HTERT RPE-1 (cell line): ENCODE data around the gene SNX24.

Experiments used
- in situ Hi-C: fragments of 300-500 bp; cut with MboI; formaldehyde crosslinking; loops from 4 replicates; pipeline ENCODE4 v1.14.3; 2020; ENCODE audit warnings: low sequenced_read_pairs

SNX24 gene

DNA sequence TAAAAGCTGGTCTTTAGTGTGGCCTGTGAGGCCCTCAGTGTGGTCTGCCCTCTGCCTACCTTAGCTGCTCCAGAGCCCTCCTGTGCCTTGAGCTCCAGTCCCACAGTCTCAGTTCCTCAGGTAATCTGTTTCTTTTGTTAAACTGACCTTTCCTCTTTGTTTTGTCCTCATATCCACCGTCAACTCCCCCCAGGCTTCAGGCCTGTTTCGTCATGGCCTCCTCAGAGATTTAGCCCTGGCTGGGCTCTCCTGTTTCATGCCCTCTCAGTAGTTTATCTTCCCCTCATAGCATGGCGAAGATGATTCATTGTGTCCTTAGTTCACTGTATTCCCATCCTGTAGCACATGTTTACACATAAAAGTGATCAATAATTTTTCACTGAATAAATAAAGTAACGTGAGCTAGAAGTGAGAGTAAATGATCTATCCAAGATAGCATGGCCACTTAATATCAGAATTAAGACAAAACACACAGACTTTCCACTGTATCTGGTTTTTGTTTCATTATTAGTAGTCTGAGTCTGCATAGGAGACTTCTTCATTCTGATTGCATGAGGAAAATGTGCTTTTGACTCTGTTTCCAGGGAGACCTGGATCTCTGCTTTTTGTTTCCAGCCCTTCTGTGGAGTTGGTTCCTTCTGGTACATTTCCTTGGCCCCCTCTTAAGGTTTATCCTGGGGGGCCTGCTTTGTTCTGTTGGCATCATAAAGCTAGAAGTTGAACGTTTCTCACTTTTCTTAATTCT is 70.5 kb downstream of the SNX24 start:
- in situ Hi-C loops = no loop called here

DNA sequence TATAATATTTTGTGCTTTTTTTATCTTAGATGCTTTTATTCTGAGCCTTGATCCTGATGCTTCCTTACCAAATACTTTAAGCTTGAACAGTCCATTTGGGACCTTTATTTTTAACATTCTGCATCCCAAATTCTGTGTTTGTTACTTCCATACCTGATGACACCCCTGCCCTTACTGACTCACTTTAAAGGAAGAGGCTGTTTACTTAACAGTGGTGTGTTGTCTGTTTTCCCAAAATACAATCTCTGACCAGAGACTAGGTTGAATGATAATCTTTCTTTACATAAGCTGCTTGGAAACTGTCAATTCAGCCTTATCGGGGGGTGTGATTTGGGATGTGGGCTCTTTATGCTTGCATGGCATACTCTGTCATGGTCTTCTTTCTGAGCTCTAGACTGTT is 71.1 kb downstream of the SNX24 start:
- in situ Hi-C loops = no loop called here

- in situ Hi-C loops = no loop called here
Observed at GRCh38 chr5:122919969-122920368, 74.6 kb downstream of the SNX24 start.

DNA sequence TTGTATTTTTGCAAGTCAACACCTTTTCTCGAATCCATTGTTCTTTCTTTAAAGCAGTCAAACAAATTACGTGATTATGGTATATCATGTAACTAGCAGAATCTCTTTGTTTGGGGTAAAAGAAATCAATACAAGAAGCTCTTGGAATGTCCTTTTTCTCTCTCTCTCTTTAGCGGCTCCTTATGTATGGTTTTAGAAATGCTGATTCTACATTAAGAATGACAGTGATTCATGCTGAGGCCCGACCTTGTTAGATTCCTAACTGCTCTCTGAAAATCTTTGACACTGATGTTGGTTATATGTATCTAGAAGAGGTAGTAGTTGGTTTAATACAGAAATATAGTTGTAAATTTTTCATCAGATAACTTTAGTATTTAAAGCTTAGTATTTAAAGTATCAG is 76.4 kb downstream of the SNX24 start:
- in situ Hi-C loops = no loop called here

- in situ Hi-C loops = no loop called here
Observed at GRCh38 chr5:122924203-122924602, 78.8 kb downstream of the SNX24 start.

DNA sequence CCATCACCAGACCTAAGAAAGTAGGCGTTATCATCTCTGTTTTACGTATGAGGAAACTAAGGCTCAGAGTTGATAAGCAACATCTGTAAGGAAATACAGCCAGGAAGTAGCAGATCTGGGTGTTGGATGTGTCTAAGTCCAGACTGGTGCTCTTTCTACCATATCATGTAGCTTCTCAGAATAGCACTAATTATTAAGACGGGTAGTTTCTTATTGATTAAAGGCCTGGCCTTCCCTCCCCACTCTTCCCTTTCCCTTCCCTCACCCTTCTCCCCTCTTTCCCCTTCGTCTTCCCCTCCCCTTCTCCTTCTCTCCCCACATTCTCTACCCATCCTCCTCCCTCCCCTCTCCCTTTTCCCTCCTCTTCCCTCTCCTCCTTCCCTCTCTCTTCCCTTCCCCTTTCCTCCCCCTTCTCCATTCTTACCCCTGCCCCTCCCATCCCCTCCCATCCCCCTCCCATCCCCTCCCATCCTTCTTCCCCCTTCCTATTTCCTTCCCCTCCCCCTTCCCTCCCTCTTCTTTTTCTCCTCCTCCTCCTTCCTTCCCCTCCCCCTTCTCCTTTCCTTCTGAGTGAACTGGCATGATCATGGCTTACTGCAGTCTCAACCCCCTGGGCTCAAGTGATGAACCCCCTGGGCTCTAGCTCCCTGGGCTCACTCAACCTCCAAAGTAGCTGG is 79.4 kb downstream of the SNX24 start:
- in situ Hi-C loops = no loop called here

- in situ Hi-C loops = no loop called here
Observed at GRCh38 chr5:122929001-122929400, 83.6 kb downstream of the SNX24 start.

- in situ Hi-C loops = no loop called here
Observed at GRCh38 chr5:122929980-122930379, 84.6 kb downstream of the SNX24 start.

DNA sequence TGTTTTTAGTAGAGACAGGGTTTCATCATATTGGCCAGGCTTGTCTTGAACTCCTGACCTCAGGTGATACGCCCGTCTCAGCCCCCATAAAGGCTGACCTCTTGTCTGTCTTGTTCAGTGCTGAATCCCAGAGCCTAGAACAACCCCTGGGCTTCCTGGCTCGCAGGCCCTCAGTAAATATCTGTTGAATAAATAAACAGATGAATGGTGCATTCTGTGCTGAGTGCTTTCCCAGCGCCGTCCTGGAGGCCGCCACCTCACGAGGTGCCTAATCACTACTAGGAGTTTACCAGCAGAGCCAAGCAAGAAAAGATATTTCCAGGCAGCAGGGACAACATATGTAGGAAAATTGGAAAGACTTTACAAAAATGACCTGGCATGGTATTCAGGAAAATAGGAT is 88.5 kb downstream of the SNX24 start:
- in situ Hi-C loops = no loop called here

- in situ Hi-C loops = no loop called here
Observed at GRCh38 chr5:122936088-122936487, 90.7 kb downstream of the SNX24 start.

GRCh38 chr5:122937914-122938313 is 92.5 kb downstream of the SNX24 start:
- in situ Hi-C loops = no loop called here

GRCh38 chr5:122940890-122941289 is 95.5 kb downstream of the SNX24 start:
- in situ Hi-C loops = no loop called here

GRCh38 chr5:122941737-122942136 is 96.3 kb downstream of the SNX24 start:
- in situ Hi-C loops = no loop called here

- in situ Hi-C loops = no loop called here
Observed at GRCh38 chr5:122942164-122942914, 96.9 kb downstream of the SNX24 start.

GRCh38 chr5:122943050-122943698 is 97.8 kb downstream of the SNX24 start:
- in situ Hi-C loops = no loop called here

DNA sequence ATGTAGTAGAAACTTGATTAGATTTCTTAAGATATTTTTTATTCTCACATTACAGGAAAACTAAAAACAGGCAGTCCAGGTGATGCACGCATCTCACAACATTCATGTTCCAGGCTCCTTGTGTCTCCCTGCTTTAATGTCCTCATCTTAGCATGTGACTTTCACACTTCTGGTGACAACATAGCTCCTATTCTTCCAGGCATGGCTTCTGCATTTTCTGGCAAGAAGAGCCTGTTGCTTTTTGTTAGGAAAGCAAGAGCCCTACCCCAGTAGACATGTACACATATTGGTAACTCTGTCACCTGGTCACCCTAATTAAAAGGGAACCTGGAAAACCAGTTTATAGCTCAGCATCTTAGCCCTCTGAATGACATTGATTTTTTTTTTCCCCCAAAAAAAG is 98.6 kb downstream of the SNX24 start:
- in situ Hi-C loops = no loop called here

- in situ Hi-C loops = no loop called here
Observed at GRCh38 chr5:122947372-122947771, 102.0 kb downstream of the SNX24 start.

GRCh38 chr5:122947772-122948171 is 102.4 kb downstream of the SNX24 start:
- in situ Hi-C loops = no loop called here

- in situ Hi-C loops = no loop called here
Observed at GRCh38 chr5:122948319-122948718, 102.9 kb downstream of the SNX24 start.

DNA sequence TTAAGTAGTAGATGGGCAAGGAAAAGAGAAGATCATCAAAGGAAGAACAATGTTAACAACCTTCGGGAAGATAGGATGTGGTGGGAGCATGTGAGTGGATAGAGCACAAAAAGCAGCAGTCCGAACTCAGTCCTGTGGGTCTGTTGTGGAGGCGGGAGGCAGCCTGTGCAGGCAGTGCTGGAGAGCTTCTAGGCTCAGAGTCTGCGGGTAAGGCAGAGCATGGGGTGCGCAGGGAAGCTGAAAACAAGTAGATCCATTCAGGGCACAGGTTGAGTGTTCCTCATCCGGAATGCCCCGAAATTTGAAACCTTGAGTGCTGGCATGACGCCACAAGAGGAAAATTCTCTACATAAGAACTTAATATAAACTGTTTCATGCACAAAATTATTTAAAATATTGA is 106.2 kb downstream of the SNX24 start:
- in situ Hi-C loops = no loop called here

DNA sequence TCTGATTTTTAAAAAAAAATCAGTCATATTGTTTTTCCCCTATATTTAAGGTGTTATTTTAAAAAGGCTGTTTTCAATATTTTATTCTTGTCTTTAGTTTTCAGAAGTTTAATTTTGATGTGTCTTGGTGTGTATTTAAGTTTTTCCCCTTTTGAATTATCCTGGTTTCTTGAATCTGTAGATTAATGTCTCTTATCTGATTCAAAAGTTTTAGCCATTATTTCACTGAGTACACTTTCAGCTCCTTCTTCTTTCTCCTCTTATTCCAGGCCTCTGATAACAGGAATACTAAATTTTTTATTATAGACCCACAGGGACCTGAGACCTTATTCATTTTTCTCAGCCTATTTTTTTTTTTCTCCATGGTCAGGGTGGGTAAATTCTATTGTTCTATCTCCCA is 109.3 kb downstream of the SNX24 start:
- in situ Hi-C loops = no loop called here
